Measurements from ENCODE around the gene NPIPA7.
"Not testable (repeated sequence)": the region's sequence is repeated elsewhere in the genome, so short reads cannot be mapped to it uniquely, and the experiment has no call there.

The NPIPA7 gene

DNA sequence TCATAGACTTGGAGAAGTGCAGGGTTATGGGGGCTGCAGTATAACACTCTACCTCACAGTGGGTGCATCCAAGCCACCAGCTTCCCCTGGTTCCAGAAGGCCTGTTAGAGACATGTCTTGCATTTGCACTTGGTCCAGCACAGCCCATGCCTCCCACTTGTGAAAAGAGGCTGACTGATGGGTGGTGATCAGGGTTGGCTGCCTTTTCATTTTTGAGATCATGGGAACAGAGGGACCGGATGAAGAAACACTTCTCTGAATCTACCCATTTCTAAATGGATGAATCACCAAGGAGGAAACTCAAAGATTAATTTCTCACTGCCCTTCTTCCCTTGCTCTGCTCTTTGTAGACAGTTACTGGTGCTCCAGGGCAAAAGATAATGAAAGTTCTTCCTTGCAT, 34.8 kb downstream of the NPIPA7 start:
- not testable (repeated sequence) for H3K4me3 ChIP-seq (ENCODE audit: low read length); DNase-seq (ENCODE audit: low read depth)

DNA sequence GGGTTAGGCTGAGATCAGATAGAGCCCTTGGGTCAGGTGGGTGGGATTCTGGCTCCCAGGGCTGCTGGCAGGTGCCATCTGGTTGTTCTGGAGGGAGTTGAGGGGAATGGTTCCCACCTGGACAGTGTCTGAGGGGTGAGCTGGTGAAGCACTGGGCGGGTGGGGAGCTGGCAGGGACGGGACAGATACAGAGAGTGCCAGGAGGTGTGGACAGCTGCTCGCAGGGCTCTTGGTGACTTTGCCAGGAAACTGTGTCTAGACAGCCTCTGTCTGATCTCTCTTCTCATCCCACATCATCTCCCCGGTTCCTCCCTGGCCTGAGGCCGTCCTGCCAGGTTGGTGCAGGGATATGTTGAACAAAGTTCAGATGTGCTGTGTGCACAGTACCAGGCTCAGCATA, 38.1 kb downstream of the NPIPA7 start:
- DNase-seq (ENCODE audit: low read depth): not testable (repeated sequence)

DNA sequence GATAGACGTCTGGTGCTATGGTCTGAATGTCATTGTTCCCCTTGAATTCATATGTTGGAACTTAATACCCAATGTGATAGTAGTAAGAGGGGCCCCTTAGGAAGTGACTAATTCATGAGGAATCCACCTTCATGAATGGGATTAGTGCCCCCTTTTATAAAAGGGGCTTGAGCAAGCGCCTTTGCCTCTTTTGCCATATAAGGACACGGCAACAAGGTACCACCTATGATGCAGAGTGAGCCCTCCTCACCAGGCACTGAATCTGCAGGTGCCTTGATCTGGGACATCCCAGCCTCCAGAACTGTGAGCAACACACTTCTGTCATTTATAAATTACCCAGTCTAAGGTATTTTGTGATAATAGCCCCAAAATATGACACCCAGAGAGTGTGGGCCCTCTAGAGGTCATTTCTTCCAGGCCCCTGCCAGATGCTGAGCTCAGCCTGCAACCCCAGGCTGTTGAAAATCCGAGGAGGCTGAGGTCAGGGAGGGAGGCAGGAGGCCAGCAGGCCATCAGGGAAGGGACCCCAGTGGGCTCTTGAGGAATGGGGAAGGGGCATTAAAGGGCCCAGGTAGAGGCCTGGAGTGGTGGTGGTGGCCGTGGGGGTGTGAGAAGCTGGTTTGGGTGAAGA, 39.1 kb downstream of the NPIPA7 start:
- DNase-seq (ENCODE audit: low read depth); H3K4me3 ChIP-seq (ENCODE audit: low read length): not testable (repeated sequence)

More for the DNA sequence above, 38.1 kb downstream of the NPIPA7 start:
- not testable (repeated sequence) for H3K4me3 ChIP-seq (ENCODE audit: low read length)

DNA sequence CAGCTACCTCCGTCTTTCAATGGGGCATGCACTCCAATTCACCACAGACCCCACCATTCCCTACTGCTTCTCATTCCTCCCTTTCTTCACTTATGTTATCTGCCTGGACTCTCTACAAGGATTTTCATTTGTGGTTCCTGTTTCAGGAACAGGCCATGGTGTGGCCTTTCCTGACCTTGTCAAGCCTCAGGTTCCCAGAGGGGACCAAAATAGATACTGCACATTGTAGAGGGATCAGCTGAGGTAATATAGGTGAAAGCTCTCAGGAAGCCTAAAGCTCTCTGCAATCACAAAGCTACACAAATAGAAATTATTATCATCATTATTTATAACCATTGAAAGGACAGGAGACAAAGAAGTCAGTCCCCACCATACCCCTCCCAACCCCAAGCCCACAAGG, 41.6 kb downstream of the NPIPA7 start:
- not testable (repeated sequence) for DNase-seq (ENCODE audit: low read depth); H3K4me3 ChIP-seq (ENCODE audit: low read length)

DNA sequence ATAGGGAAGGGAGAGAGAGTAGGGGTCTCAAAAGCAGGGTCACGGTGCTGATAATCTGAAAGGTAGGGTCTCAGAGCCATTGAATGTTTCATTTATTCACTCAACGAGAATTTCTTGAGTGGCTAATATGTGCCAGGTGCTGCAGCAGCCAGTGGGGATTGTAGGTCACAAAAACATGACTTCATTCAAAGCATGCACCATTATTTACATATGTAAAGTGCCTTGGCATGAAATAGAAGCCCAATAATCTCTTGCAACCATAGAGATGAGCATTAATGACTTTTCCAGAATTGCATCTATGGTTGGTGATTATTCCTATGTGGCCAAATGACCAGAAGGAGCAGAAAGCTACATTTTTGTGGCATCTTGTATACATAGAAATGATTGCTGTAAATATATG, 46.2 kb downstream of the NPIPA7 start:
- DNase-seq (ENCODE audit: low read depth): not testable (repeated sequence)

DNA sequence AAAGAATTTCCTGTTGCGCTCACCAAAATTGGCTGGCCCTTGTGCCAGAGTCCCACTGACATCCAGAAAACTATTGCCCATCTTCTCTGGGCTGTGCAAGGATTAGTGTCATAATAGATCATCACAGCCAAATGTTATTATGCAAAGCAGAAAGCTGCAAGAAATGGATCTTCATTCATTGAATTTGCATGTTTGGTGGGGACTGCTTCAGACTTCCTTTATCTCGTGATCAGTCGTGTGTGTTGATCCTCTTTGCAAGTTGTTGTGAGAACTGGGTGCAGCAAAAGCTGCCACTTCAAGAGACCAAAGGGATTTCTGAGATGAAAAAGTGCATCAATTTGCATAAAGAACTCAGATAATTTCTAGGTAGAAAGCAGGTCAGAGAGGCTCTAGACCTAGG, 52.2 kb downstream of the NPIPA7 start:
- DNase-seq (ENCODE audit: low read depth); H3K4me3 ChIP-seq (ENCODE audit: low read length): not testable (repeated sequence)

More for the DNA sequence above, 46.2 kb downstream of the NPIPA7 start:
- H3K4me3 ChIP-seq (ENCODE audit: low read length): not testable (repeated sequence)

DNA sequence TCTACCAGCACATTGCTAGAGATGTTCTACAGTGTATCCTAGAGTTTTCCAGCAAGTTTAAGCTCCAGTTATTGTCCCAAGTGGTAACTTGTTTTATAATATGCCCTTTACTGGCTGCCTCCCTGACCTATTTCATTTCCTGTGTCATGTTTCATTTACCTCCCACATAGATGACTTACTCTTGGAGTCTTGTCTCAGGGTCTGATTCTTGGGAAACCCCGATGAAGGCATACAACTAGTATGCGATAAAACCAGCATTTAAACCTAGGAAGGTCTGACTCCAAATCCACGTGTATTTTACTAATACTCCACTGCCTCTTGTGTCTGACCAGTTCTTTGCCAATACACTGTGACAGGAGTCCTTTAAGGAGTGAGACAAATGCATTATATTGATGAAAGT, 55.8 kb downstream of the NPIPA7 start:
- not testable (repeated sequence) for DNase-seq (ENCODE audit: low read depth); H3K4me3 ChIP-seq (ENCODE audit: low read length)

DNA sequence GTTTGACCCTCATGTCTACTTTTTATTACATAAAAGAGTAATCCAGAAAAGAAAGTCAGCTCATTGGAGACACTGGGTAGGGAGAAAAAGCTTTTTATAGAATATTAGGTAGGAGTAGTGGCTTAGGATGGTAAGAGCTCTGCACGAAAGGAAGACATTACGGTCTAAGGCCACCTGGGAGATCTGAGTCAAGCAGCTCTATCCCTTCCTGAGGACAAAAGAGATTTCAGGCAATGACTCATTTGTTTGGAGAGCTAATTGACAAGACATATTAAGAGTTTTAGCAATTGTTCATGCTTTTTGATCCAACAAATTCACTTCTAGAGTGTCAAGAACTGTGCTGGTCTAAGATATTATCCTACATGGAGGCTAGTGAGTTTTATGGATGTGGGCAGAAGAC, 62.5 kb downstream of the NPIPA7 start:
- not testable (repeated sequence) for H3K4me3 ChIP-seq (ENCODE audit: low read length); DNase-seq (ENCODE audit: low read depth)
